Measurements from ENCODE around the gene PLN.

Gene PLN

GRCh38 chr6:118578617-118579016 lies 30.5 kb downstream of the PLN start:
- Histone ChIP-seq H3K27me3 (ENCODE audit: control insufficient read depth, insufficient read depth, low read length, poor library complexity, severe bottlenecking) (no peaks in the 10 kb centered on the region), H3K9me3 (ENCODE audit: control insufficient read depth, low read length) (peaks cover 2% of the 10 kb centered on the region), H3K36me3 (ENCODE audit: control insufficient read depth, insufficient read depth, low read length) (no peaks in the 10 kb centered on the region), H3K4me1 (ENCODE audit: control insufficient read depth, insufficient read depth, low read length) (no peaks in the 10 kb centered on the region), H3K27ac (ENCODE audit: insufficient read depth, low read depth, low read length, poor library complexity, severe bottlenecking) (no peak overlapping the region), H3K4me3 (ENCODE audit: insufficient read depth, low read depth, low read length) (no peak overlapping the region)
- WGBS, 2 experiments = 95 to 97% methylated on average over 12 of the region's 12 CpGs

- Histone ChIP-seq H3K9me3 (ENCODE audit: control insufficient read depth, low read length) (peaks cover 2% of the 10 kb centered on the region), H3K27me3 (ENCODE audit: control insufficient read depth, insufficient read depth, low read length, poor library complexity, severe bottlenecking) (no peaks in the 10 kb centered on the region), H3K4me1 (ENCODE audit: control insufficient read depth, insufficient read depth, low read length) (no peaks in the 10 kb centered on the region), H3K36me3 (ENCODE audit: control insufficient read depth, insufficient read depth, low read length) (no peaks in the 10 kb centered on the region), H3K27ac (ENCODE audit: insufficient read depth, low read depth, low read length, poor library complexity, severe bottlenecking) (no peak overlapping the region), H3K4me3 (ENCODE audit: insufficient read depth, low read depth, low read length) (no peak overlapping the region)
- 67 to 92% methylated on average over 2 of the region's 2 CpGs for WGBS, 2 experiments
Observed at GRCh38 chr6:118579786-118580185, 31.7 kb downstream of the PLN start.

GRCh38 chr6:118580585-118581419 lies 32.7 kb downstream of the PLN start:
- H3K4me1 ChIP-seq (ENCODE audit: control insufficient read depth, insufficient read depth, low read length) = no peaks in the 10 kb centered on the region
- H3K4me3 ChIP-seq (ENCODE audit: insufficient read depth, low read depth, low read length) = no peak overlapping the region
- 66 to 71% methylated on average over 10 of the region's 10 CpGs for WGBS, 2 experiments
- H3K9me3 ChIP-seq (ENCODE audit: control insufficient read depth, low read length) = peaks cover 2% of the 10 kb centered on the region
- H3K27ac ChIP-seq (ENCODE audit: insufficient read depth, low read depth, low read length, poor library complexity, severe bottlenecking) = no peak overlapping the region
- no peaks in the 10 kb centered on the region for H3K36me3 ChIP-seq (ENCODE audit: control insufficient read depth, insufficient read depth, low read length)
- no peaks in the 10 kb centered on the region for H3K27me3 ChIP-seq (ENCODE audit: control insufficient read depth, insufficient read depth, low read length, poor library complexity, severe bottlenecking)

DNA sequence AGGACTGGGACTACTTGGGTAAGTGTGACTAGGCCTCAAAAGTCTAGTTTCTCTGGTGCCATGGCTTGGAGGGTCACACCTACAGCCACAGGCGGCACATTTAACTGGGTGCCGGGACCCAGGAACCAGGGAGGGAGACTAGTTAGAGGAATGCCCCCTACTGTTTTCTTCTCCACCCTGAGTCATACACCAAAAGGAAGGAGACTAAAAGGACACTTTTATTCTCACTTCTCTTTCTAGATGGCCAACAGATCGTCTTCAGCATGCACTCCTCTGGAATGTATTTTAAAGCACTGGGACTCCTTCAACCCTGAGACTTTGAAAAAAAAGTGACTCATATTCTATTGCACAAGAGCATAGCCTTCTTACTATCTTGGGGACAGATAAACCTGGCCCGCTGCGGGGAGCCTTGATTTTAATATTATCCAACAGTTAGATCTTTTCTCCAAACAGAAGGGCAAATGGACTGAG lies 33.4 kb downstream of the PLN start:
- H3K9me3 ChIP-seq (ENCODE audit: control insufficient read depth, low read length) = peaks cover 2% of the 10 kb centered on the region
- H3K4me3 ChIP-seq (ENCODE audit: insufficient read depth, low read depth, low read length) = no peak overlapping the region
- no peaks in the 10 kb centered on the region for H3K36me3 ChIP-seq (ENCODE audit: control insufficient read depth, insufficient read depth, low read length)
- H3K27ac ChIP-seq (ENCODE audit: insufficient read depth, low read depth, low read length, poor library complexity, severe bottlenecking) = no peak overlapping the region
- H3K4me1 ChIP-seq (ENCODE audit: control insufficient read depth, insufficient read depth, low read length) = no peaks in the 10 kb centered on the region
- 91 to 94% methylated on average over 5 of the region's 5 CpGs for WGBS, 2 experiments
- no peaks in the 10 kb centered on the region for H3K27me3 ChIP-seq (ENCODE audit: control insufficient read depth, insufficient read depth, low read length, poor library complexity, severe bottlenecking)

DNA sequence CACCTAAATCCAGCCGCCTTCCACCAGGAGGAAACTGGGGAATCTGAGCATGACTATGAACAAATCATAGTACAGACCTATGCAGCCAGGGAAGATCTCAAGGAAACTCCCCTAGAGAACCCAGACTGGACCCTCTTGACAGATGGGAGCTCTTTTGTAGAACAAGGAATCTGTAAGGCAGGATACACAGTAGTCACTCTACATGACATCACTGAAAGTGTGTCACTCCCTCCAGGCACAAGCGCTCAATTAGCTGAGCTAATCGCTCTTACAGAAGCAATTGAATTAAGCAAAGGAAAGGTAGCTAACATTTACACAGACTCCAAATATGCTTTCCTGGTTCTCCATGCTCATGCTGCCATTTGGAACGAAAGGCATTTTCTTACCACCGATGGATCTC lies 36.8 kb downstream of the PLN start:
- Histone ChIP-seq H3K9me3 (ENCODE audit: control insufficient read depth, low read length) (no peaks in the 10 kb centered on the region), H3K4me1 (ENCODE audit: control insufficient read depth, insufficient read depth, low read length) (no peaks in the 10 kb centered on the region), H3K4me3 (ENCODE audit: insufficient read depth, low read depth, low read length) (no peak overlapping the region), H3K27me3 (ENCODE audit: control insufficient read depth, insufficient read depth, low read length, poor library complexity, severe bottlenecking) (no peaks in the 10 kb centered on the region), H3K27ac (ENCODE audit: insufficient read depth, low read depth, low read length, poor library complexity, severe bottlenecking) (no peak overlapping the region), H3K36me3 (ENCODE audit: control insufficient read depth, insufficient read depth, low read length) (no peaks in the 10 kb centered on the region)
- WGBS, 2 experiments = 91 to 96% methylated on average over 5 of the region's 5 CpGs

DNA sequence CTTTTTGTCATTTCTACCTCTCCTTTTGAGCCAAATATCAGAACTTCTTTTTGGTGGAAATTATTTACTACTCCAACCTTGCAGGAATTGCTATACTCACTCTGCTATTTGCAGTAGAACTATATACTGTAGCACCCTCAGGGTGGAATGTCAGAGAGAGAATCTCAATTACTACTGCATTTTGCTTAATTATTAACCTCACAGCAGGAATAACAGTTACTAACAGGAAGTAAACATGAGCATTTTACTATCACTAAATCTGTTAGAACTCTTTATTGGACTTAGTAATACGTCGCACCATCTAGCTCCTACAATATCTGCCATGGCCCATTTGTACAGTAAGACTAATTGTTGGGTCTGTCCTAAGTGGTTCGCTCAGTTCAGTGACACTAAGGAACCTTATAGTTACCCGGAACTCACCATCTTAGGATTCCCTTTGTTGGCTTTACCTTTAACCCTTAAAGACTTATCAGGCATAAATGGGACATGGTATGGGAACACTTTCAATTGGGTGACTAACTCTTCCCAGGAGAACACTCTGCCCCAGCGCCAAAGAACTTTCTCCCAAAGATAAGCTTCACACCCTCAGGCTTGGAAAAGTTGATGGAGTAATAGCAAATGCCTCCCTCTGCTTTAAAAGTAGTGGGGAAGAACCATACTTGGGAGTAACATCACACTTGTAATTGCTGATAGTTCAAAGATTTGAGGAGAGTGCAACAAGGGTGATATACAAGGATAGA lies 38.8 kb downstream of the PLN start:
- 94 to 96% methylated on average over 5 of the region's 5 CpGs for WGBS, 2 experiments
- H3K4me1 ChIP-seq (ENCODE audit: control insufficient read depth, insufficient read depth, low read length) = no peaks in the 10 kb centered on the region

DNA sequence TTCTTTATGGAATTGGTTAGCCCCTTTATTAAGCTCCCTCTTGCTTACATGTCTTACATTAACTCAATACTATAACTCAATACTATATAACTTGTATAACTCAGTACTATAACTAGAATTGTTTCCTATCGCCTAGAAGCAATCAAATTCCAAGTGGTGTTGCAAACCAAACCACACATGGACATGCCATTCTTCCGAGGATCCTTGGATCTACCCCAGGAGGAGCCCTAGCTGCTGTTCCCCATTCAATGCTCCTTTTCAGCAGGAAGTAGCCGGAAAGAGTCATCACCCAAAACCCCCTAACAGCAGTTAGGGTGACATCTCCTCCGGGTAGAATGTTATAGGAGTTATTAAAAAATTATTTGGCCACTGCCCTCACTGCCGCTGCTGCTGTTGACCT lies 40.5 kb downstream of the PLN start:
- H3K36me3 ChIP-seq (ENCODE audit: control insufficient read depth, insufficient read depth, low read length) = no peaks in the 10 kb centered on the region
- 91 to 98% methylated on average over 5 of the region's 5 CpGs for WGBS, 2 experiments
- no peak overlapping the region for H3K27ac ChIP-seq (ENCODE audit: insufficient read depth, low read depth, low read length, poor library complexity, severe bottlenecking)
- H3K4me1 ChIP-seq (ENCODE audit: control insufficient read depth, insufficient read depth, low read length) = no peaks in the 10 kb centered on the region
- no peaks in the 10 kb centered on the region for H3K9me3 ChIP-seq (ENCODE audit: control insufficient read depth, low read length)
- no peaks in the 10 kb centered on the region for H3K27me3 ChIP-seq (ENCODE audit: control insufficient read depth, insufficient read depth, low read length, poor library complexity, severe bottlenecking)
- no peak overlapping the region for H3K4me3 ChIP-seq (ENCODE audit: insufficient read depth, low read depth, low read length)

More for the DNA sequence above, 38.8 kb downstream of the PLN start:
- no peak overlapping the region for H3K27ac ChIP-seq (ENCODE audit: insufficient read depth, low read depth, low read length, poor library complexity, severe bottlenecking)
- H3K4me3 ChIP-seq (ENCODE audit: insufficient read depth, low read depth, low read length) = no peak overlapping the region
- H3K27me3 ChIP-seq (ENCODE audit: control insufficient read depth, insufficient read depth, low read length, poor library complexity, severe bottlenecking) = no peaks in the 10 kb centered on the region
- H3K36me3 ChIP-seq (ENCODE audit: control insufficient read depth, insufficient read depth, low read length) = no peaks in the 10 kb centered on the region
- H3K9me3 ChIP-seq (ENCODE audit: control insufficient read depth, low read length) = no peaks in the 10 kb centered on the region

- no peaks in the 10 kb centered on the region for H3K27me3 ChIP-seq (ENCODE audit: control insufficient read depth, insufficient read depth, low read length, poor library complexity, severe bottlenecking)
- no peak overlapping the region for H3K4me3 ChIP-seq (ENCODE audit: insufficient read depth, low read depth, low read length)
- H3K27ac ChIP-seq (ENCODE audit: insufficient read depth, low read depth, low read length, poor library complexity, severe bottlenecking) = no peak overlapping the region
- no peaks in the 10 kb centered on the region for H3K4me1 ChIP-seq (ENCODE audit: control insufficient read depth, insufficient read depth, low read length)
- no peaks in the 10 kb centered on the region for H3K9me3 ChIP-seq (ENCODE audit: control insufficient read depth, low read length)
- 96 to 98% methylated on average over 4 of the region's 4 CpGs for WGBS, 2 experiments
- no peaks in the 10 kb centered on the region for H3K36me3 ChIP-seq (ENCODE audit: control insufficient read depth, insufficient read depth, low read length)
Observed at GRCh38 chr6:118589186-118589585, 41.1 kb downstream of the PLN start.

GRCh38 chr6:118589649-118590365 lies 41.7 kb downstream of the PLN start:
- Histone ChIP-seq H3K27ac (ENCODE audit: insufficient read depth, low read depth, low read length, poor library complexity, severe bottlenecking) (no peak overlapping the region), H3K9me3 (ENCODE audit: control insufficient read depth, low read length) (no peaks in the 10 kb centered on the region), H3K4me3 (ENCODE audit: insufficient read depth, low read depth, low read length) (no peak overlapping the region), H3K27me3 (ENCODE audit: control insufficient read depth, insufficient read depth, low read length, poor library complexity, severe bottlenecking) (no peaks in the 10 kb centered on the region), H3K36me3 (ENCODE audit: control insufficient read depth, insufficient read depth, low read length) (no peaks in the 10 kb centered on the region), H3K4me1 (ENCODE audit: control insufficient read depth, insufficient read depth, low read length) (no peaks in the 10 kb centered on the region)
- WGBS, 2 experiments = 72 to 77% methylated on average over 6 of the region's 6 CpGs

DNA sequence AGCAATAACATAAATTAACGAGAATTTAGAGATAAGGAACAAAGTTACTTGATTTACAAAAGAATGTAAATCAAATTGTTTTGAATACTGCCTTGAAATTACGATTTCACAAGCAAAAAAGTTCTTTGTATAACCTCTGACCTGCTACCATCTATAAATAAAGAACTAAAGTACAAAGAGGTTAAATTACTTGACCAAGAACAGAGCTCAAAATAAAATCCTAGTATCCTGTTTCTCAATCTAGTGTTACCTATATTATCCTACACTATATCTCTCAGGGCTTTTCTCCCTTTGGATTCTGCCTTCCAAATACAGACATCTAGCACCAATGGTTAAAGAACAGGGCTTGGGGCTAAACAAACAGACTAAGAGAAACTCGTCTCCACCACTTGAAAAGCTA lies 43.8 kb downstream of the PLN start:
- H3K36me3 ChIP-seq (ENCODE audit: control insufficient read depth, insufficient read depth, low read length) = no peaks in the 10 kb centered on the region
- WGBS, 2 experiments = 67 to 83% methylated on average over 1 to 2 of the region's 3 CpGs
- no peak overlapping the region for H3K4me3 ChIP-seq (ENCODE audit: insufficient read depth, low read depth, low read length)
- no peaks in the 10 kb centered on the region for H3K4me1 ChIP-seq (ENCODE audit: control insufficient read depth, insufficient read depth, low read length)
- H3K27me3 ChIP-seq (ENCODE audit: control insufficient read depth, insufficient read depth, low read length, poor library complexity, severe bottlenecking) = no peaks in the 10 kb centered on the region
- H3K9me3 ChIP-seq (ENCODE audit: control insufficient read depth, low read length) = no peaks in the 10 kb centered on the region
- no peak overlapping the region for H3K27ac ChIP-seq (ENCODE audit: insufficient read depth, low read depth, low read length, poor library complexity, severe bottlenecking)

Data from ectodermal cell (in vitro differentiated cells).